ENCODE data around the gene LRRC58.
A peak's percentile ranks its signal among the peaks of the same experiment; 100 is the strongest.
"Not testable (repeated sequence)": the region's sequence is repeated elsewhere in the genome, so short reads cannot be mapped to it uniquely, and the experiment has no call there.

LRRC58 gene

DNA sequence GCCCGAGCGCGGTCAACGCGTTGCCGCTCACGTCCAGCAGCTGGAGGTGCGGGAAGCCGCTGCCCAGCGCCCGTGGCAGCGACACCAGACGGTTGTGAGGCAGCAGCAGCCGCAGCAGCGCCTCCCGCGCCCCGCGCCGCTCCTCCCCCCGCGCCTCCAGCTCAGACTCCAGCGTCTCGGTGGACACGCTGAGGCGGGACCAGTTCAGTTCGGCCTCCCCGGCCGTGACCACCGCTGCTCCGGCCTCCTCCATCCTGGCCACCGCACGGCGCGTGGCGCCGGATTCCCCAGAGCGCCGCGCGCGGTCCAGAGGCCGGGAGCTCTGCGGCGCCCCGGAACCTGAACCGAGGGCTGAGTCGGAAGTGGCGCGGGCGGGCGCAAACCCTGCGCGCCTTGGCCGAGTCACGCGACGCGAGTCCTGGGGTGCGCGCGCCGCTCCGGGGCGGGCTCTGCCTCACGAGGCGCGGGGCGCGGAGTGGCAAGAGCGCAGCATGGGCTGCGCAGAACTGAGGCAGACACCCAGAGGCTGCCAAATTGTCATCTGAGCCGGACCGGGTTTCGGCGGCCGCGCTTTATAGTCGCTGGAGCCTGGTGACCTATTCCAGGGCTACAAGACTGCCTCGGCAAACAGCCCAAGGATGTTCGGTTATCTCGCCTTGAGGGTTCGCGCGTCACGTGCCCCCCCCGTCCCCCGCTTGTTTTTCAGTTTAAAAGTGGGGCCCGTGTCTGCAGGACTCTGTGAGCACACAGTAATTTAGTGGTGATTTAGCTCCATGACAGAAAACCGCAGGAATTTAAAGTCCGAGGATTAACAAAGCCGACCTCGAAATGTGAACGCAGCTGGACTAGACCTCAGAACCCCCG lies at the start of gene LRRC58:
LRRC58 (minus strand) TSS at position 364 of the 864 bp plus-strand sequence; CDS start at position 253, 111 bp downstream.
- peak; percentile 89 for DNase-seq

DNA sequence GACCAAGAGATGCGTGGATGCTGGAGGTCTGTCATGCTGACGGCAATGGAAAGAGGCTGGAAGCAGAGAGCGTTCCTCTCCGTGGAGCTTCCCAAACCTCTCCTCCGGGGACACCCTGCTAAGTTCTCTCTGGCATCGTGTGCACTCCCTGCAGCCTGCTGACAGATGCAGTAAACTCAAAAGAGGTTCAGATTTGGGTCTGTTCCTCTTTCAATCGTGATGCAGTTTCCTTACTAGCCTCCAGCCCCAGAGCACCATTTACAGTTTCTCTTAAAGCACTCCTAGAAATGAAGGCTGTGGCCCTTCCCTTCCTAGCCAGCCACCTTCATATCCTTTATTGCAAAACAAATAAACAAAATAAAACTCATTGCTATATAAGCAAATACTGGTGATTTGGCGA lies 47.3 kb upstream of the LRRC58 start:
- no peak for DNase-seq

- no peak for DNase-seq
These were observed 45.2 kb upstream of the LRRC58 start for GRCh38 chr3:120394347-120394746.

- no peak for DNase-seq
These were observed 44.6 kb upstream of the LRRC58 start for GRCh38 chr3:120393761-120394160.

DNA sequence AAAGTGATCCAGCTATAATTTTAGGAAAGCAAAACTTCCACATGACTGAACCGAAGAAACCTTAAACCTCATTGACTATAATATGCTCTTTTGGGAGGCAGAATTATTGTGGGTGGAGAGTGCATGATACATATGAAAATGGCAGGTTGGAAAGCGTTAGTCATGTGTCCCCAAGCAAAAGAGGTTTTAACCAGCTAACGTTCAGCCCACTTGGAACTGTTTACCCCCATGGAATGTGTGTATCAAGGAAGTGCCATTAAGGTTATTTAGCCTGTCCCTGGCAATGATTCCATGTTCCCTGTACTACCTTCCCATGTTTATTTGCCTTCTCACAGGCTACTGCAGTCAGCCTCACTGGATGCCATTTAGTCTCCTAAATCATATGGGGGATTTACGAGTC lies 44.1 kb upstream of the LRRC58 start:
- DNase-seq, result no peak

- no peak for DNase-seq
These were observed 33.8 kb upstream of the LRRC58 start for GRCh38 chr3:120382941-120383447.

- no peak for DNase-seq
These were observed 32.3 kb upstream of the LRRC58 start for GRCh38 chr3:120381503-120381902.

- DNase-seq, result not testable (repeated sequence)
These were observed 28.8 kb upstream of the LRRC58 start for GRCh38 chr3:120377948-120378347.

- DNase-seq, result no peak
These were observed 21.3 kb upstream of the LRRC58 start for GRCh38 chr3:120370463-120370862.

DNA sequence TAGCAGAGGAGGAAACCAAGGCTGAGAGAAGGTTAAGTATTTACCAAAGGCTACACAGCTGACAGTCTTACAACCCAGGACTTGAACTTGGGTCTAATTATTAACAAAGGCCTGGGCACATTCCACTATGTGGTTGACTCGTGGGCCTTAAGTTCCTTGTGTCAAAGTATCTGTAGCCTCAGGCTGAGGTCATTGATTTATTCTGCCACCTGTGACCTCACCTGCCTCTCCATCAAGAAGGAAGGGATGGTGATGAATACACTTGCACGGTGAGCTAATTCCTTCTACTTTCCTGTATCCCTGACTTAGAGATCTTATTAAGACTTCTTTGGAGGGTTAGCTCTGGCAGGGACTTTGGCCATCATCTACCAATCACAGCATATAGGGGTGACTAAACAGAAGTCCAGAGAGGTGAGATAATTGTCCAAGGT lies 19.9 kb upstream of the LRRC58 start:
- DNase-seq, result no peak

GRCh38 chr3:120368172-120368571 lies 19.0 kb upstream of the LRRC58 start:
- DNase-seq, result no peak

GRCh38 chr3:120364821-120365220 lies 15.7 kb upstream of the LRRC58 start:
- no peak for DNase-seq

DNA sequence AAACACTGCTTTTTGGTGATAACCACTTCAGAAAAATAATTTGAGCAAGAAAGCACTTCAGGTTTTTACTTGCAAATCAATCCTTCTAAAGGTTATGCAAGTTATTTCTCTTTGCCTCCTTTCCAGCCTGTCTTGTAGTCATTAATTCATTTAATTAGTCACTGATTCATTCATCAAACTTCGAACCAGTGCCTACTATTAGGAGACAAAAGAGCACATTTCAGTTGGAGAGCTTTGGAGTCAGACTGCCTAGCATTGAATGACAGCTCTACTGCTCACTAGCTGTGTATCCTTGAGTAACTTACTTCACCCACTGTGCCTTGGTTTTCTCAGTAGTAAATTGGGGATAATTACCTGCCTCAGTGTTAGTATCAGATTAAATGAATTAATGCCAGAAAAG lies 14.9 kb upstream of the LRRC58 start:
- DNase-seq, result no peak

- DNase-seq, result no peak
These were observed 8.7 kb upstream of the LRRC58 start for GRCh38 chr3:120357807-120358206.

- no peak for DNase-seq
These were observed 6.3 kb upstream of the LRRC58 start for GRCh38 chr3:120355486-120355885.

- DNase-seq, result no peak
These were observed 4.3 kb upstream of the LRRC58 start for GRCh38 chr3:120353463-120353862.

GRCh38 chr3:120352017-120352416 lies 2.9 kb upstream of the LRRC58 start:
- DNase-seq, result no peak

DNA sequence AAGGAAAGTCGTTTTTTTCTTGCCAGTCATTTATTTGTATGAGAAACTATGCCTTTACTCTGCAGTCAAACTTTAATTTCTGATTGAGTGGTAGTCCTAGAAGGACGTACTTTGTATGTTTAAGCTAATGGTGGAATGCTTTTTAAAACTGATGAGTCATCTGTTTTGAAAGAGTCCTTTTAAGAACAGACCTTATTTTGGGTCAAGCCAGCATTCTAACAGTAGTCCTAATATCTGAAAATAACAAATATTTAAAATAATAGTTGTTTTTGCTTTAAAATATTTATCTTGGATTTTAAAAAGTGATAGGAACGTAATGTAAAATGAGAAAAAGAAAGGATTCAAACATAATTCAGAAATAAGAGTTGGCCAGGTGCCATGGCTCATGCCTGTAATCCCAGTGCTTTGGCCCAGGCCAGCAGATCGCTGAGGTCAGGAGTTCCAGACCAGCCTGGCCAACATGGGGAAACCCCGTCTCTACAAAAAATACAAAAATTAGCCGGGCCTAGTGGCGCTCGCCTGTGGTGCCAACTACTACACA lies 1.3 kb upstream of the LRRC58 start:
- no peak for DNase-seq

DNA sequence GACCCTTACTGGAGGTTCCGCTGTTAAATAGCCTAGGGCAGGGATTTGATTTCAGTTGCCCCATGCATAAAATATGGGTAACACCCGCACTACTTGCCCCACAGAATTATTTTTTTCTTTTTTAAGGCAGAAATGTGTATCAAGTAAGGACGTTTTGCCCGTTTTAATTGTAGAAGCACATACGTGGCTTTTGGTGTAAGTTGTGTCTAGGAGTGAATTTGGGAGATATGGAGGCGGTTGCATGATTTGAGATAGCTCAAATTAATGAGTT lies 636 bp upstream of the LRRC58 start:
- DNase-seq, result no peak

DNA sequence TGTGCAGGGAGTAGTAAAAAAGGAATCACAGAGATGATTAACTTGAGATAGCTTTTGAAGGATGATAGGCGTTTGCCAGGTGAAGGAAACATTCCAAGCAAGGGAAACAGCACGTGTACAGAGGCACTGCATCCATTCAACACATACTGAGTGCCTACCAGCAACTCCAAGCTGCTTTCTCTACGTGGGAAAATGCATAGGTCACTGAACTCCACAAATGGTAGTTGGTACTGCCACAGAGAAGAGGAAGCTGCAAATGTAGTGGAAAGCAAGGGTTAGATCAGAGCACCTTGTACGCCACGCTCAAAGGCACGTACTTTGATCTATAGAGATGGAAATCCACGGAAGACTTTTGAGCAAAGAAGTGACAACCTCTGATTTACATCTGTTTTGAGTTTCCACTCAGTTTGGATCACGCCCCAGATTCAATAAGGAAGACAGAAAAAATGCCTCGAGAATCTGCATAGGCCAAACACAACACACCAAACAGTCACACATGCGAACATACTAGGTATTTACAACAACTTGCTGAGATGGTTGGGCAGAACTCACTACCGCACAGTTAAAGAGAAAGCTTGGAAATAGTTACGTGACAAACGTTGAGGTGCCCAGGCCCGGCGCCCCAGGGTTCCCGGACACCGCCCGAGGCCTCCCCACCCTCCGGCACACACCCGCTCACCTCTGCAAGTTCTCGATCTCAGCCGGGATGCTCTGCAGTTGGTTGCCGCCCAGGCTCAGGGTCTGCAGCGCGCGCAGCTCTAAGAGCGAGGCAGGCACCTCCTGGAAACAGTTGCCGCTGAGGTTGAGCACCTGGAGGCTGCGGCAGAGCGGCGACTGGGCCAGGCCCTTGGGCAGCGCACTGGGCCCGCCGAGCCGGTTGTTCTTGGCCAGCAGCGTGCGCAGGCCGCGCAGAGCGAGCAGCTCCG lies 826 bp downstream of the LRRC58 start:
- peak; percentile 60 for DNase-seq

DNA sequence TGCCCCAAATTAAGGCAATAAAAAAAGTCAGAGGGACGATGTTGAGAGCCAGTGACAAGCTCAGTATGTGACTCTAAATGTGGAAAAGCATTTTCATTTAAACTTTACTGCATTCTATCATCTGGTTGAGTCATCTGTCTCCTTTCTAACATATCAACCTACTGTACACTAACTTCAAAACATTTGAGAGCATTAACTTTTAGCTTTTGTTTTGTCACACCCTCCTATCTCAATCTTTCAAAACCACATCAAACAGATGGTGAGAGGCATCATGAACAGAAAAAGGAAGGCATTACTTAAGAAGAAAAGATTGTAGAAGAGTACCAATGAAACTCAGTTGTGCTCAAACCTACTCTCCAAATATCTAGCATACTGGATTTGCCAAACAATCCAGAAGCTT lies 4.8 kb downstream of the LRRC58 start:
- no peak for DNase-seq

- DNase-seq, result no peak
These were observed 7.4 kb downstream of the LRRC58 start for GRCh38 chr3:120341658-120342346.

DNA sequence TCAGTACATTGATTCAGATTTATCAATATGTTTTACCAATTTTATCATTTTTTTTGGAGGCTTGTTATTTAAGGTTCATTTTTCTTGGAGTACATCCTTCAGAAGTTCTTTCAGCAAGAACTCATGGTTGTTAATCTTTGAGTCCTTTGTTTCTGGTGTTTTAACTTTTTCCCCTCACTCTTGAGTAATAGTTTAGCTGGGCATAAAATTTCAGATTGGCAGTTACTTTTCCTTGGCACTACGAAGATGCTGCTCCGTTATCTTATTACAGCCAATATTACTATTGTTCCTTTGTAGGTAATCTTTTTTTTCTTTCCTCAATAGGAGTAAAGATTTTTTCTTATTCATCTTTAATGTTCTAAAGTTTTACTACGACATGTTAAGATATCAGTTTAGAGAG lies 9.8 kb downstream of the LRRC58 start:
- DNase-seq, result no peak

Measured in stimulated activated CD4-positive, alpha-beta T cell treated with anti-CD3 and anti-CD28 coated beads, Interleukin-4, amount 100 ng/mL, for 24 hours (primary cell).